ENCODE data around the gene HTATIP2. TPM values are rescaled to one million over a fixed set of nuclear protein-coding genes. Genes with fewer than 3 reads are reported as not detected.

The HTATIP2 gene
- total RNA-seq, 1 experiment from 2014 or later, result 43.4 TPM

GRCh38 chr11:20336056-20336455 lies 27.5 kb upstream of the HTATIP2 start:
- no peaks in the 10 kb centered on the region for H3K79me2 ChIP-seq (ENCODE audit: insufficient read depth, low read length)
- H3K9me2 ChIP-seq (ENCODE audit: insufficient read depth), result no peaks in the 10 kb centered on the region
- no TSS peak for BruUV-seq (replicated peaks)
- intact Hi-C loops (cut with micrococcal nuclease), result loop anchor here (2.0 to 10.0 kb wide), 2 partner anchors 385 to 1261 kb away; no protein-coding TSS in a partner anchor
- POLR2A ChIA-PET, result no interaction called here
- H3K27me3 ChIP-seq (ENCODE audit: insufficient read depth, low read length), result peaks cover 82% of the 10 kb centered on the region
- H3K36me3 ChIP-seq (ENCODE audit: control insufficient read depth in 1 of 2, insufficient read depth in 2 of 2, low read length in 2 of 2), result no peaks in the 10 kb centered on the region
- H3K4me2 ChIP-seq (ENCODE audit: low read length), result no peak overlapping the region
- RAD21 ChIA-PET (ENCODE audit: low non-redundant PET in 1 of 2, low total read pairs in 2 of 2, uncharacterized antibody in 2 of 2, unreplicated experiment in 2 of 2), result no interaction called here
- no peak overlapping the region for H2AFZ ChIP-seq (ENCODE audit: low read depth, low read length, poor library complexity, severe bottlenecking)
- no peaks in the 10 kb centered on the region for H3K4me1 ChIP-seq (ENCODE audit: control insufficient read depth in 1 of 2, insufficient read depth in 2 of 2, low read length in 2 of 2)
- TF ChIP-seq EZH2phosphoT487 (IDR thresholded peaks at IDR 0.05; ENCODE audit: borderline replicate concordance) (no peak), SIN3A (IDR thresholded peaks at IDR 0.05; ENCODE audit: low read depth) (no peak), REST (IDR thresholded peaks at IDR 0.05; ENCODE audit: low read depth) (no peak)
- CTCF ChIA-PET, result interaction anchor here (1.0 to 1.2 kb wide), 2 partner anchors 203 to 208 kb away, joined by 3 to 7 read pairs; no protein-coding TSS in a partner anchor
- no peaks in the 10 kb centered on the region for H3K9me3 ChIP-seq (ENCODE audit: control insufficient read depth in 1 of 2, insufficient read depth in 1 of 2, low read depth in 1 of 2, low read length in 2 of 2)
- H3K27ac ChIP-seq (ENCODE audit: low read depth, low read length), result no peak overlapping the region
- H4K20me1 ChIP-seq (ENCODE audit: insufficient read depth), result no peaks in the 10 kb centered on the region
- no peak overlapping the region for H3K9ac ChIP-seq (ENCODE audit: low read length)
- H3K4me3 ChIP-seq (replicated peaks in 1 of 2; ENCODE audit: low read depth in 1 of 2, low read length in 2 of 2), result no peak overlapping the region
- no peak for ATAC-seq
- no peak for DNase-seq (ENCODE audit: low read depth, low spot score)

GRCh38 chr11:20337526-20338154 lies 25.9 kb upstream of the HTATIP2 start:
- no peak overlapping the region for H2AFZ ChIP-seq (ENCODE audit: low read depth, low read length, poor library complexity, severe bottlenecking)
- no peak overlapping the region for H3K9ac ChIP-seq (ENCODE audit: low read length)
- H3K79me2 ChIP-seq (ENCODE audit: insufficient read depth, low read length), result no peaks in the 10 kb centered on the region
- CTCF ChIA-PET, result no interaction called here
- H3K27me3 ChIP-seq (ENCODE audit: insufficient read depth, low read length), result peaks cover 85% of the 10 kb centered on the region
- peak; percentile 27 for DNase-seq (ENCODE audit: low read depth, low spot score)
- no peaks in the 10 kb centered on the region for H3K9me2 ChIP-seq (ENCODE audit: insufficient read depth)
- RAD21 ChIA-PET (ENCODE audit: low non-redundant PET in 1 of 2, low total read pairs in 2 of 2, uncharacterized antibody in 2 of 2, unreplicated experiment in 2 of 2), result no interaction called here
- no peak overlapping the region for H3K27ac ChIP-seq (ENCODE audit: low read depth, low read length)
- intact Hi-C loops (cut with micrococcal nuclease), result loop anchor here (1.0 to 10.0 kb wide), 4 partner anchors 93 to 1263 kb away; no protein-coding TSS in a partner anchor
- no TSS peak for BruUV-seq (replicated peaks)
- no peaks in the 10 kb centered on the region for H3K36me3 ChIP-seq (ENCODE audit: control insufficient read depth in 1 of 2, insufficient read depth in 2 of 2, low read length in 2 of 2)
- H3K4me1 ChIP-seq (ENCODE audit: control insufficient read depth in 1 of 2, insufficient read depth in 2 of 2, low read length in 2 of 2), result no peaks in the 10 kb centered on the region
- ATAC-seq, result peak; percentile 90
- no peak overlapping the region for H3K4me2 ChIP-seq (ENCODE audit: low read length)
- H3K9me3 ChIP-seq (ENCODE audit: control insufficient read depth in 1 of 2, insufficient read depth in 1 of 2, low read depth in 1 of 2, low read length in 2 of 2), result no peaks in the 10 kb centered on the region
- POLR2A ChIA-PET, result no interaction called here
- no peak overlapping the region for H3K4me3 ChIP-seq (replicated peaks in 1 of 2; ENCODE audit: low read depth in 1 of 2, low read length in 2 of 2)
- H4K20me1 ChIP-seq (ENCODE audit: insufficient read depth), result no peaks in the 10 kb centered on the region
- TF ChIP-seq FOSL1 (IDR thresholded peaks at IDR 0.05; ENCODE audit: low read depth) (no peak), JUND (IDR thresholded peaks at IDR 0.05) (no peak), REST (IDR thresholded peaks at IDR 0.05; ENCODE audit: low read depth) (no peak), CTCF (IDR thresholded peaks at IDR 0.05 in 2 of 3, conservative IDR thresholded peaks at IDR 0.05 in 1 of 3; ENCODE audit: borderline replicate concordance in 1 of 3, insufficient read depth in 1 of 3, low read depth in 2 of 3, low read length in 2 of 3) (peak; percentile 47 to 63 (median 51); a peak in 5 of 6 replicates), EZH2phosphoT487 (IDR thresholded peaks at IDR 0.05; ENCODE audit: borderline replicate concordance) (no peak), CEBPB (IDR thresholded peaks at IDR 0.05; ENCODE audit: low read depth) (no peak), YY1 (IDR thresholded peaks at IDR 0.05; ENCODE audit: extremely low read depth, insufficient replicate concordance, low read depth, low read length) (no peak), ELF1 (IDR thresholded peaks at IDR 0.05; ENCODE audit: borderline replicate concordance, low read depth) (no peak)
